ENCODE data around the gene KMT2C.

GRCh38 chr7:152424348-152425108 is 11.3 kb downstream of the KMT2C start:
- TF ChIP-seq, protein P1, sequence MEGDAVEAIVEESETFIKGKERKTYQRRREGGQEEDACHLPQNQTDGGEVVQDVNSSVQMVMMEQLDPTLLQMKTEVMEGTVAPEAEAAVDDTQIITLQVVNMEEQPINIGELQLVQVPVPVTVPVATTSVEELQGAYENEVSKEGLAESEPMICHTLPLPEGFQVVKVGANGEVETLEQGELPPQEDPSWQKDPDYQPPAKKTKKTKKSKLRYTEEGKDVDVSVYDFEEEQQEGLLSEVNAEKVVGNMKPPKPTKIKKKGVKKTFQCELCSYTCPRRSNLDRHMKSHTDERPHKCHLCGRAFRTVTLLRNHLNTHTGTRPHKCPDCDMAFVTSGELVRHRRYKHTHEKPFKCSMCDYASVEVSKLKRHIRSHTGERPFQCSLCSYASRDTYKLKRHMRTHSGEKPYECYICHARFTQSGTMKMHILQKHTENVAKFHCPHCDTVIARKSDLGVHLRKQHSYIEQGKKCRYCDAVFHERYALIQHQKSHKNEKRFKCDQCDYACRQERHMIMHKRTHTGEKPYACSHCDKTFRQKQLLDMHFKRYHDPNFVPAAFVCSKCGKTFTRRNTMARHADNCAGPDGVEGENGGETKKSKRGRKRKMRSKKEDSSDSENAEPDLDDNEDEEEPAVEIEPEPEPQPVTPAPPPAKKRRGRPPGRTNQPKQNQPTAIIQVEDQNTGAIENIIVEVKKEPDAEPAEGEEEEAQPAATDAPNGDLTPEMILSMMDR (IDR thresholded peaks at IDR 0.05) = no peak
- no peak for TF ChIP-seq POLR2A (IDR thresholded peaks at IDR 0.05)
